ACHN (cell line): ENCODE measurements around the gene RNASET2.

Experiments
- DNase-seq: peaks from one replicate; pipeline ENCODE4 v3.0.0-alpha.2; 2015
- in situ Hi-C: cut with HindIII; loops from 2 replicates; pipeline ENCODE4 v1.10.0; 2017; ENCODE audit warnings: low sequenced_read_pairs, low pct_ligation_motif_present, low pct_unique_long_range_greater_than_20kb

RNASET2 gene

DNA sequence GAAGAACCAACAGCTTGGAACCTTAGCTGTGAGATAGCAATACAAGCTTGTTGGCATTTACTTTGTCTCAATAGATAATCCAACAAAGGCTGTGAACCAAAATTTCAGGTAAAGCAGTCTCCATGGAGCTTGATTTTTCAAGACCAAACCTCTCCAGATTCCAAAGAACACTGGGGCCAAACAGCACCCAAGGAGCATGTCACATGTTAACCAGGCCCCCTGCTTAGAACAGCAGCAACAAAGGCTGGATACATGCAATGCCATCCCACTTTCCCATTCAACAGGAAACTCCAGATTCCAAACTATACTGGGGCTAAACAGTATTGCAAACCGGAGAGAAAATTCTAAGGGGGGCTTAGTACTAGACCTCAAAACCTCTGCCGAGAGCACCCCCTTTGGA, 15.8 kb upstream of the RNASET2 start:
- no peak for DNase-seq
- in situ Hi-C loops = no loop called here

DNA sequence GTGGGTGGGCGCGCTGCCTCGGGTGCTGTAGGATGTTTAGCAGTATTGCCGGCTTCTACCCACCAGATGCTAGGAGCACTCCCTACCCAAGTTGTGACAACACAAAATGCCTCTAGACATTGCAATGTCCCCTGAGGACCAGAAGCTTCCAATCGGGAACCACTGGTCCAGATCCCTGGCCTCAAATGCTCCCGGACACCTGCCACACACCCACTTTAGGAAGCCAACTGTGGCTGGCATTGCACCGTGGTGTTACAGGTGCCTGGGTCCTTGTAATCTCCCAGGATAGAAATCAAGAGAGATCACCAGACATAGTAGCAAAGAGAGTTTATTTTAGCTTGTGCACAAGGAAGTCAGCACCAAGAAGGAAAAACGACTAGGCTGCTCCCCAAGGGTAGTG, 14.9 kb upstream of the RNASET2 start:
- no peak for DNase-seq
- in situ Hi-C loops = no loop called here

GRCh38 chr6:166970776-166971175, 14.4 kb upstream of the RNASET2 start:
- in situ Hi-C loops = no loop called here
- DNase-seq = no peak

DNA sequence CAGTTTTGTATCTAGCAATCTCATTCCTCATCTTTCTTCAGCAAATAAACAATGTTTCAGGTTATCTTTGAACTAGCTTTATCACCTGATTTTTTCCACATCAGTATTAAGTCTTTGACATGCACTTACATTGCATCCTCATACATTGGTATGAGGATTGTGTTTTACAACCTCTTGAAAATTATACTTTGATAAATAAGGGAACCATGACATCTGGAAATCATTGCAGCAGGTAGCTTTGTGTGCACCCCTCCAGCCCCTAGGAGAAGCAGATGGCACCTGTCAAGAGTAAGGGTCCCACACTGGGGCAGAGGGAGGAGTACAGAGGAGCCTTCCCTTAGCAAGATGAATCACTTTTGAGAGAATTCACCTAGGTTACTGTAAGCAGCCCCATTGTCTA, 13.7 kb upstream of the RNASET2 start:
- in situ Hi-C loops = no loop called here
- DNase-seq = no peak

DNA sequence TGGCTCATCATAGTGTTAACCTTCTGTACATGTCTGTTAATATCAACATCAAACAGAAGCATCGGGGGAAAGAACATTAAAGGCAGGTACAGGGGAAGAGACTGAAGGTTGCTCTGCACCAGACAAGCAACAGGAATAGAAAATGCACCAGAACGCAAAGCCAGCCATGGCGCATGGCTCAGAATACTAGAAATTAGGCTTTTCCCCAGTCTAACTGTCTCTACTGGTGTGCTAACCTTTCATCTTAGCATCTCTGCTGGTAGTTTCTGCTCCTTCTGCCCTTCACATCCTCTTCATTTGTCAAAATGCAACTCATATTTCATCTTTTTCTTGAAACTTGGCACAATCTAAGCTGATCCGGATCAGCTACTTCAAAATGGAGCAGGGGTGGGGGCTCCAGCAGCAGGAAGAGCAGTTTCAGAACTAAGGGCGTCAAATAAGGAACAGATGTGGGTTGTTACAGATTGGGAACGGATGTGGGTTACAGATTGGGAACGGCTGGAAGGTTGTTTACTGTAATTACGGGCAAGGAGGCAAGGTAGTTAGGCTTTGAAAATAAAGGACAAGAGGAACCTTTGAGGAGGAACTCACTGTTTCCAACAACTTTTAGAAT, 13.1 kb upstream of the RNASET2 start:
- DNase-seq = no peak
- in situ Hi-C loops = no loop called here

GRCh38 chr6:166966268-166966667, 9.9 kb upstream of the RNASET2 start:
- DNase-seq = no peak
- in situ Hi-C loops = no loop called here

DNA sequence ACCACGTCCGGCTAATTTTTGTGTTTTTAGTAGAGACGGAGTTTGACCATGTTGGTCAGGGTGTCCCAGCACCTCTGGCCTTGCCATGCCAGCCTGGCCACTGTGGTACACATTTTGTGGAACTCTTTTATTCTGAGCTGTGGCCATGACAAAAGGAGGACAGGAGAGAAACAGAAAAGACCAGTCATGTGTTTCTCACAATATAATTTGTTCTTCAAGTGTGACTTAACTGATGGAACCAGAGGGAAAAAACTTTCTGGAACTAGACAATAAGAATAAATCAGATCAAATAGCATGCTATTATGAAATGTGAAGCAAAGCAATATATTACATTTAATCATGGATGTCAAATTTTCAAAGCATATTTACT, 4.2 kb upstream of the RNASET2 start:
- DNase-seq = no peak
- in situ Hi-C loops = no loop called here

GRCh38 chr6:166959911-166960608, 3.7 kb upstream of the RNASET2 start:
- no peak for DNase-seq

DNA sequence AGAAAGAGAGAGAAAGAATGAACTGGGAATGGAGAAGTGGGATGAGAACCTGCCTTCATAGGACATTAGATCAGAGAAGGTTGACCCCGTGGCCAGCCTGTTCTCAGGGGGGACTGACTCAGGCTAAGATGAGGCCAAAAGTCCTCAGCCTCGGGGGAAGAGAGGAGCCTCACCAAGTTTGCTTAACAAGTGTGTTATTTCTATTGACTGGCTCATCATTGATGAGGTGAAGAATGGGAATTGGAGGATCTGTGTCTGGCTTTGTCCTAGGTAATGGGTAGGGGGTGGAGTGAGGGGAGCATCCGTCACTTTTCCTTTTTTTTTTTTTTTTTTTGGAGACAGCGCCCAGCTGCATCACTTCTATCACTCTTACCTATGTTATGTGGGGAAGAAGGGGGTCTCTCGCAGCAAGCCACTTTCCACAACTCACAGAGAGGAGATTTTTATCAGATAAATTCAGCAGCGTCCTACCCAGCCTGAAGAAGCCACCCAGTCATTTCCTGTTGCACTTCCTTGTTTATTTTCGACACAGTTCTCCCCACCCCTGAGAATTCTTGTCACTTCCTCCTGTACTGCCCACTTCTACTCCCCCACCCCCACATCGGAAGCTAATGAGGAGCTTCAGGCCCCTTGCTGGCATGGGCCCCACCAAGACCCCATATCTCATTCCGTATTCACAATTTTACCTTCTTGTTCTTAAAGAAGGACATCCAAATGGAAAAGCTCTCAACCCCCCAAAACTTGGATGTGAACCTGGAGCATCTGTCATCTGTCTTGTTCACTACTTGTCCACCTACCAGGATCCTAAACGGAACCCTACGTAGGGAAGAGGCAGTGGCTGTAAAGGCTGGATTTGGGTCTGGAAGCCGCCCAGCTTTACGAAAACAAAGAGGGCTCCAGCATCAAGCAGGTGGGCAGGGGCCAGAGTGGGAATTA, 2.8 kb upstream of the RNASET2 start:
- DNase-seq = no peak
- in situ Hi-C loops = no loop called here

More at GRCh38 chr6:166959911-166960608, 3.7 kb upstream of the RNASET2 start:
- in situ Hi-C loops = no loop called here

GRCh38 chr6:166957805-166958076, 1.4 kb upstream of the RNASET2 start:
- no peak for DNase-seq
- in situ Hi-C loops = no loop called here

GRCh38 chr6:166957087-166957804, 896 bp upstream of the RNASET2 start:
- no peak for DNase-seq
- in situ Hi-C loops = no loop called here

DNA sequence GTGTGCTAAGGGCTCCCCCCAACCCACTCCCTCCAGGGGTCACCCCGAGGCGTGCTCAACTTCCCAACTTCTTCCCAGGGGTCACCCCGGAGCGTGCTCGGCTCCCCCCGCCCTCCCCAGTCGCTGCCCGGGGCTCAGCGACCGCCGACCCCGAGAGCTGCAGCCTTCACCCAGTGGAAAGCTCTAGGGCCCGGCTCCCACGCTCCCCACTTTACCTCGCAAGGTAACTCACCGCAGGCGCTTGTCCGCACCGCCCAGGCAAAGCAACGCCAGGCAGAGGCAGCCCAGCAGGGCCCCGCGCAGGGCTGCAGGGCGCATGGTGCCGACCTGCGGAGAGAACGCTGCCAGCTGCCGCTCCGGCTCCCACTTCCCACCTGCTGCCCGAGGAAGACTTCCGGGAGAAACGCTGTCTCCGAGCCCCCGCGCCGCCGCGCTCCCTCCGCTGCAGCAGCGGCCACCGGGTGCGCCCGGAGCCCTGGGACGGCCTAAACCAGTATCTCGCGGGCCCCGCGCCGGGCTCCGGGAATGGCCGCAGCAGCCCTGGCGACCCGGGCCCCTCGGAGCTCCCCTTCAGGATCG, 396 bp downstream of the RNASET2 start:
- peak; percentile 41 for DNase-seq
- in situ Hi-C loops = no loop called here

DNA sequence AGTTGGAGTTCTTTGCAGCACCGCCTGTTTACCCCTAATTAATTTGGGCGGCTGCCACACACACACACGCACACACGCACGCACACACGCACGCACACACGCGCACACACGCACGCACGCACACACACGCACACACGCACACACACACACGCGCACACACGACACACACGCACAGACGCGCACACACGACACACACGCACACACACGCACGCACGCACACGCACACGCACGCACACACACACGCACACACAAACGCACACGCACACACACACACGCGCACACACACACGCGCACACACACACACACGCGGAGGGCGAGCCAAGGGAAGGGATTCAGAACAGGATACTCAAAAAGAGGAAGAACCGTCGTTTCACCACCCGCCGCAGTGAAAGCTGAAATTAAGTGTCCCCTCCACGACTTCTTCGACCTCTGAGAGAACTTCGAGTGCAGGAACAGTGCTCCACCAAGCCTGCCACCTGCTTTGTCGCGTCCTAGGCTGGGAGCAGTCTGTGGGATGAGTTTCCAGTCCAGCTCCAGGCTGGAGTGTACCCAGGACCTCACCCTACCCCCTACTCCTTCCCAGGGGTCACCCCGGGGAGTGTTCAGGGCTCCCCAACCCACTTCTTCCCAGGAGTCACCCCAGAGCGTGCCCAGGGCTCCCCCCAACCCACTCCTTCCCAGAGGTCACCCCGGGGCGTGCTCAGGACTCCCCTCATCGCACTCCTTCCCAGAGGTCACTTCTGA, 1.1 kb downstream of the RNASET2 start:
- no peak for DNase-seq
- in situ Hi-C loops = no loop called here

GRCh38 chr6:166954118-166954713, 2.1 kb downstream of the RNASET2 start:
- DNase-seq = no peak
- in situ Hi-C loops = no loop called here

DNA sequence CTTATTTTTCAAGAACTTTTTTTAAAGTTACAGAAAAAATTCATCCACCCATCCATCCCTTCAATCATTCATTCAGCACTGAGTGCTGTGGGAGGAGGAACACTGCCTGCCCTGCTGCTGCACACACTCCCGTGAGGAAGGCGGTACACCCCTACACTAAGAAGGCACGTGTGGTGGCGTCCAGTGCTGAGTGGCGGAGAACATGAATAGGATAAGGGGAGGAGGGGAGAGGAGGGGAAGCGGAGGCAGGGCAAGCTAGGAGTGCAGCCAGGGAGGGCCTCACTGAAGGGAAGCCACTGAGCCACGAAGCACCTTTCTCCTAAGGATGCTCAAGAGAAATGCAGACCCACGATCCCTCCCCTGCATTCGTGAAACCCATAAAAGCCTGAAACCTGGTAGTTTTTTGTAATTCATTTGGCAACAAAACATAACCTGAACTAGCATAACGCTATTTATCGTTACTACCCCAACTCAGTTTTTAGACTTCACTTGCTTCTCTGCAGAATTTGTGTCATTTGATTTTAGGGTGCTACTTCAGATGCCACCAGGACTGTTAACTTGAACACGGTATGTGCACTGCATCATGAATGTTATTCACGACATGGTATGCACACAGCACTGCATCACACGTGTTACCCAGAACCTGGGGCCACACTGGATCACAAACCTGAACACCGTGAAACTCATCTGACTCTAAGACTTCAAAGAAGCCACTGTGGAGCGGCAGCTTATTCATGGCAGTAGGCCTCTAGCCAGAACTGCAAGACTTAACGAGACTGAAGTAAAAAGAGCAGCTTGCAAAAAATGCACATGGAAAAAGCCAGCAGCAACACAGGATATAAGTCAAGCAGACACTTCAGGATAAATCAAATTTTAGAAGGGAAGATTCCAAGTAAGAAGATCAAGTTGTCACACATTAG, 3.5 kb downstream of the RNASET2 start:
- no peak for DNase-seq
- in situ Hi-C loops = no loop called here

GRCh38 chr6:166952121-166952520, 4.2 kb downstream of the RNASET2 start:
- DNase-seq = no peak
- in situ Hi-C loops = no loop called here

DNA sequence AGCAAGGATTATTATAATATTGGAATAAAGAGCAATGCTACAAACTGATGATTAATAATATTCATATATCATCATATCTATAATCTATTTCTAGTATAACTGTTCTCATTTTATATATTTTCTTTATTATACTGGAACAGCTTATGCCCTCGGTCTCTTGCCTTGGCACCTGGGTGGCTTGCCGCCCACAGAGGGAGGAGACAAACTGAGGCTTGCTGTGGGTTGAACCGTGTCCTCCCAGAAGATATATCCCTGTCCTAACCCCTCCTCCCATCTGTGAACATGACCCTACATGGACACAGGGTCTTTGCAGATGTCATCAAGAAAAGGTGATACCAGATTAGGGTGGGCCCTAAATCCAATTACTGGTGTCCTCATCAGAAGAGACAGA, 4.7 kb downstream of the RNASET2 start:
- in situ Hi-C loops = no loop called here
- DNase-seq = no peak
